ENCODE measurements around the gene SPATS1. TPM values are rescaled to one million over a fixed set of nuclear protein-coding genes. Genes with fewer than 3 reads are reported as not detected.

The SPATS1 gene
- total and polyA plus RNA-seq, 2 donors (not counting 1 experiment from before 2014, with no cell fraction given): not detected

DNA sequence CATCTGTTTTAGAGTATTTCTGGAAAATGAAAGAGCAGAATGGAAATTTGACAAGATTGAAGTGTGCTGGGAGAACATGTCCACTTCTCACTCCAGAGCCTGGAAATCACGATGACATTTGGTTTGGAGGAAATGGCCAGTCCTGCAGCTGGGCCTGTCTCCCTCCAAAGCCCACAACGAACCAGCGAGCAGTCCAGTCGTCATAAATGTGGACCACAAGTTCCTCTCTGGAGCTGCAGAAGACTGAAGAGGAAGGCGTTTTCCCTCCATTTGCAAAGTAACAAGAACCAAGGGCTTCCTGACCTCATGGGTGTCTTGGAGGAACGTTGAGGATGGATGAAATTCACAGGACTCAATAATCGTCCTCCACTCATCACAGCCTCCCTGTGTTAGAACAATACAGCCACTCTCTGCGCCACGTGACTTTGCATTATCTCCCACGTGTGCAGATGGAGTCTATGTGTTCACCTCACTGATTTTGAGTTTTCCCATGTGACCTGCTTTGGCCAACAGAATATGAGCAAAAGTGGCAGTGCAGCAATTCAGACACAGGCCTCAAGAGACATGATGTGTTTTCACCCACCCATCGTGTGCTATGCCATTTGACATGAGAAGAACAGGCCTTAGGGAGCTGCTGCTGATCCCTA lies 9.1 kb upstream of the SPATS1 start:
- Histone ChIP-seq H4K20me1 (ENCODE audit: control insufficient read depth, insufficient read depth, low read length, poor library complexity, severe bottlenecking) (no peaks in the 10 kb centered on the region), H2AFZ (ENCODE audit: insufficient read depth, low read depth, low read length, poor library complexity, severe bottlenecking) (no peak overlapping the region), H3K4me2 (replicated peaks; ENCODE audit: low read depth, low read length, poor library complexity, severe bottlenecking) (no peak overlapping the region), H3K9me3 (ENCODE audit: control extremely low read depth in 1 of 3, control insufficient read depth in 2 of 3, insufficient read depth in 1 of 3, low read length in 2 of 3) (no peaks in the 10 kb centered on the region), H3K36me3 (replicated peaks in 1 of 2; ENCODE audit: control extremely low read depth in 1 of 2, control insufficient read depth in 1 of 2, extremely low read depth in 1 of 2, insufficient read depth in 2 of 2, low read length in 1 of 2) (no peaks in the 10 kb centered on the region), H3K4me1 (ENCODE audit: control insufficient read depth in 2 of 2, insufficient read depth in 2 of 2, low read length in 2 of 2) (no peaks in the 10 kb centered on the region), H3K79me2 (ENCODE audit: control insufficient read depth, insufficient read depth, low read length) (no peaks in the 10 kb centered on the region), H3K9ac (ENCODE audit: low read length) (no peak overlapping the region), H3K27me3 (replicated peaks in 1 of 4; ENCODE audit: control extremely low read depth in 1 of 4, control insufficient read depth in 3 of 4, insufficient read depth in 4 of 4, low read length in 3 of 4) (peaks cover 0 to 4% (median 2%) of the 10 kb centered on the region in 4 experiments), H3K4me3 (ENCODE audit: control extremely low read depth in 1 of 5, extremely low read depth in 1 of 5, insufficient read depth in 1 of 5, low read depth in 2 of 5, low read length in 4 of 5) (no peak overlapping the region), H3K27ac (ENCODE audit: low read length in 2 of 2) (no peak overlapping the region)
- no peaks in the 10 kb centered on the region for H3K9me3 Mint-ChIP-seq (ENCODE audit: insufficient read depth)
- no peak overlapping the region for H3K27ac Mint-ChIP-seq
- ATAC-seq (ENCODE audit: low read depth): no peak
- TF ChIP-seq EZH2 (IDR thresholded peaks at IDR 0.05; ENCODE audit: borderline replicate concordance, insufficient read depth, low read depth, low read length, poor library complexity, severe bottlenecking): no peak
- TF ChIP-seq, protein P1, sequence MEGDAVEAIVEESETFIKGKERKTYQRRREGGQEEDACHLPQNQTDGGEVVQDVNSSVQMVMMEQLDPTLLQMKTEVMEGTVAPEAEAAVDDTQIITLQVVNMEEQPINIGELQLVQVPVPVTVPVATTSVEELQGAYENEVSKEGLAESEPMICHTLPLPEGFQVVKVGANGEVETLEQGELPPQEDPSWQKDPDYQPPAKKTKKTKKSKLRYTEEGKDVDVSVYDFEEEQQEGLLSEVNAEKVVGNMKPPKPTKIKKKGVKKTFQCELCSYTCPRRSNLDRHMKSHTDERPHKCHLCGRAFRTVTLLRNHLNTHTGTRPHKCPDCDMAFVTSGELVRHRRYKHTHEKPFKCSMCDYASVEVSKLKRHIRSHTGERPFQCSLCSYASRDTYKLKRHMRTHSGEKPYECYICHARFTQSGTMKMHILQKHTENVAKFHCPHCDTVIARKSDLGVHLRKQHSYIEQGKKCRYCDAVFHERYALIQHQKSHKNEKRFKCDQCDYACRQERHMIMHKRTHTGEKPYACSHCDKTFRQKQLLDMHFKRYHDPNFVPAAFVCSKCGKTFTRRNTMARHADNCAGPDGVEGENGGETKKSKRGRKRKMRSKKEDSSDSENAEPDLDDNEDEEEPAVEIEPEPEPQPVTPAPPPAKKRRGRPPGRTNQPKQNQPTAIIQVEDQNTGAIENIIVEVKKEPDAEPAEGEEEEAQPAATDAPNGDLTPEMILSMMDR (IDR thresholded peaks at IDR 0.05): no peak
- no peaks in the 10 kb centered on the region for H3K4me1 Mint-ChIP-seq
- intact Hi-C loops (cut with micrococcal nuclease): no loop called here
- ChIA-PET CTCF (interaction anchor here (0.8 to 2.1 kb wide), 5 partner anchors 10 to 237 kb away, joined by 3 to 7 read pairs (median 5); no protein-coding TSS in a partner anchor), POLR2A (no interaction called here)
- 50% methylated on average over 8 of the region's 11 CpGs for WGBS (ENCODE audit: insufficient coverage)
- H3K4me3 Mint-ChIP-seq: no peak overlapping the region
- no peak for DNase-seq
- peaks cover 33% of the 10 kb centered on the region for H3K27me3 Mint-ChIP-seq

DNA sequence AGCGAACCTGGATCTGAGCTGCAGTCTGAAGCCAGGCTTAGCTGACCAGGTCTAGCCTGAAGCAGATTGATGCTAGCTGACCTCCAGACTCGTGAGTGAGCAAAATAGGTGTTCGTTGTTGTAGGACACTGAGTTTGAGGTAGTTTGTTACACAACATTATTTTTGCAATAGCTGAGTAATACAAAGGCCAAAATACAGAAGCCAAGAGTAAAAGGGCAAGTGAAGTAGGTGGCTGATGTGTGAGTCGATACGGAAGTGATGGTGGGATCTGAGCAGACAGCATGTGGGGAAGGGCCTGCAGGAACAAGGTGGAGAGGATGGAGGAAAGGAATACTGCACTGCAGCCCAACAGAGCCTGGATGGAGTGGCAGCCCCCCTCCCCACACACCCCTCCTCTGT lies 8.5 kb upstream of the SPATS1 start:
- Mint-ChIP-seq H3K4me3 (no peak overlapping the region), H3K27me3 (peaks cover 30% of the 10 kb centered on the region), H3K9me3 (ENCODE audit: insufficient read depth) (no peaks in the 10 kb centered on the region), H3K27ac (no peak overlapping the region), H3K4me1 (no peaks in the 10 kb centered on the region)
- ChIA-PET POLR2A (interaction anchor here (0.6 kb wide), 1 partner anchor 15 kb away, joined by 3 read pairs; no protein-coding TSS in a partner anchor), CTCF (interaction anchor here (0.8 to 2.1 kb wide), 4 partner anchors 10 to 238 kb away, joined by 3 to 7 read pairs (median 6); no protein-coding TSS in a partner anchor)
- Histone ChIP-seq H3K9me3 (ENCODE audit: control extremely low read depth in 1 of 3, control insufficient read depth in 2 of 3, insufficient read depth in 1 of 3, low read length in 2 of 3) (no peaks in the 10 kb centered on the region), H3K27ac (ENCODE audit: low read length in 2 of 2) (no peak overlapping the region), H3K27me3 (replicated peaks in 1 of 4; ENCODE audit: control extremely low read depth in 1 of 4, control insufficient read depth in 3 of 4, insufficient read depth in 4 of 4, low read length in 3 of 4) (peaks cover 0 to 4% (median under 1%) of the 10 kb centered on the region in 4 experiments), H4K20me1 (ENCODE audit: control insufficient read depth, insufficient read depth, low read length, poor library complexity, severe bottlenecking) (no peaks in the 10 kb centered on the region), H3K9ac (ENCODE audit: low read length) (no peak overlapping the region), H2AFZ (ENCODE audit: insufficient read depth, low read depth, low read length, poor library complexity, severe bottlenecking) (no peak overlapping the region), H3K4me1 (ENCODE audit: control insufficient read depth in 2 of 2, insufficient read depth in 2 of 2, low read length in 2 of 2) (no peaks in the 10 kb centered on the region), H3K4me2 (replicated peaks; ENCODE audit: low read depth, low read length, poor library complexity, severe bottlenecking) (no peak overlapping the region), H3K79me2 (ENCODE audit: control insufficient read depth, insufficient read depth, low read length) (no peaks in the 10 kb centered on the region), H3K4me3 (ENCODE audit: control extremely low read depth in 1 of 5, extremely low read depth in 1 of 5, insufficient read depth in 1 of 5, low read depth in 2 of 5, low read length in 4 of 5) (no peak overlapping the region), H3K36me3 (replicated peaks in 1 of 2; ENCODE audit: control extremely low read depth in 1 of 2, control insufficient read depth in 1 of 2, extremely low read depth in 1 of 2, insufficient read depth in 2 of 2, low read length in 1 of 2) (no peaks in the 10 kb centered on the region)
- TF ChIP-seq, protein P1 (IDR thresholded peaks at IDR 0.05): no peak
- no peak for TF ChIP-seq EZH2 (IDR thresholded peaks at IDR 0.05; ENCODE audit: borderline replicate concordance, insufficient read depth, low read depth, low read length, poor library complexity, severe bottlenecking)
- DNase-seq: no peak
- ATAC-seq (ENCODE audit: low read depth): no peak
- intact Hi-C loops (cut with micrococcal nuclease): no loop called here
- WGBS (ENCODE audit: insufficient coverage): 92% methylated on average over 5 of the region's 5 CpGs
